Immature natural killer cell (primary cell): ENCODE results near the gene TUBGCP4. TPM values are rescaled to one million over a fixed set of nuclear protein-coding genes. Genes with fewer than 3 reads are reported as not detected.

ENCODE experiments used
- DNase-seq, 3 donors: peaks; one replicate each; pipeline ENCODE4 v3.0.0; 2022; ENCODE audit warnings: mixed read lengths in 1 of 3
- H3K27ac Mint-ChIP-seq, 6 donors: one replicate each; pipeline ENCODE4 v1.8.0; 2020; ENCODE audit warnings: mixed read lengths in 6 of 6, mild to moderate bottlenecking in 5 of 6, inconsistent platforms in 4 of 6, moderate library complexity in 3 of 6
- H3K27me3 Mint-ChIP-seq, 3 donors: one replicate each; pipeline ENCODE4 v1.8.0; 2020 to 2021; ENCODE audit warnings: low read depth in 3 of 3, mild to moderate bottlenecking in 3 of 3, mixed read lengths in 3 of 3, moderate library complexity in 3 of 3, inconsistent platforms in 1 of 3
- H3K36me3 Mint-ChIP-seq, 3 donors: one replicate each; pipeline ENCODE4 v1.8.0; 2020; ENCODE audit warnings: mixed read lengths in 3 of 3, inconsistent platforms in 2 of 3, mild to moderate bottlenecking in 2 of 3
- H3K4me1 Mint-ChIP-seq, 2 donors: one replicate each; pipeline ENCODE4 v1.8.0; 2020; ENCODE audit warnings: inconsistent platforms in 2 of 2, mild to moderate bottlenecking in 2 of 2, mixed read lengths in 2 of 2, moderate library complexity in 1 of 2
- H3K4me3 Mint-ChIP-seq, 5 donors: one replicate each; pipeline ENCODE4 v1.8.0; 2020; ENCODE audit warnings: mild to moderate bottlenecking in 5 of 5, mixed read lengths in 5 of 5, inconsistent platforms in 3 of 5, moderate library complexity in 3 of 5
- H3K9me3 Mint-ChIP-seq, 6 donors: one replicate each; pipeline ENCODE4 v1.8.0; 2020; ENCODE audit warnings: mild to moderate bottlenecking in 6 of 6, mixed read lengths in 6 of 6, inconsistent platforms in 4 of 6, moderate library complexity in 3 of 6
- polyA plus RNA-seq, 3 donors: library from polyadenylated mRNA; unstranded; fragments of 300-500 nt; fragmentation: Illumina TruSeq; gene quantifications; one replicate each; pipeline ENCODE4 v1.2.3, GENCODE V29; 2021

Gene TUBGCP4, protein sequence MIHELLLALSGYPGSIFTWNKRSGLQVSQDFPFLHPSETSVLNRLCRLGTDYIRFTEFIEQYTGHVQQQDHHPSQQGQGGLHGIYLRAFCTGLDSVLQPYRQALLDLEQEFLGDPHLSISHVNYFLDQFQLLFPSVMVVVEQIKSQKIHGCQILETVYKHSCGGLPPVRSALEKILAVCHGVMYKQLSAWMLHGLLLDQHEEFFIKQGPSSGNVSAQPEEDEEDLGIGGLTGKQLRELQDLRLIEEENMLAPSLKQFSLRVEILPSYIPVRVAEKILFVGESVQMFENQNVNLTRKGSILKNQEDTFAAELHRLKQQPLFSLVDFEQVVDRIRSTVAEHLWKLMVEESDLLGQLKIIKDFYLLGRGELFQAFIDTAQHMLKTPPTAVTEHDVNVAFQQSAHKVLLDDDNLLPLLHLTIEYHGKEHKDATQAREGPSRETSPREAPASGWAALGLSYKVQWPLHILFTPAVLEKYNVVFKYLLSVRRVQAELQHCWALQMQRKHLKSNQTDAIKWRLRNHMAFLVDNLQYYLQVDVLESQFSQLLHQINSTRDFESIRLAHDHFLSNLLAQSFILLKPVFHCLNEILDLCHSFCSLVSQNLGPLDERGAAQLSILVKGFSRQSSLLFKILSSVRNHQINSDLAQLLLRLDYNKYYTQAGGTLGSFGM
- 10 to 100 TPM; 11.1 to 18.1 (median 11.7) TPM for polyA plus RNA-seq

DNA sequence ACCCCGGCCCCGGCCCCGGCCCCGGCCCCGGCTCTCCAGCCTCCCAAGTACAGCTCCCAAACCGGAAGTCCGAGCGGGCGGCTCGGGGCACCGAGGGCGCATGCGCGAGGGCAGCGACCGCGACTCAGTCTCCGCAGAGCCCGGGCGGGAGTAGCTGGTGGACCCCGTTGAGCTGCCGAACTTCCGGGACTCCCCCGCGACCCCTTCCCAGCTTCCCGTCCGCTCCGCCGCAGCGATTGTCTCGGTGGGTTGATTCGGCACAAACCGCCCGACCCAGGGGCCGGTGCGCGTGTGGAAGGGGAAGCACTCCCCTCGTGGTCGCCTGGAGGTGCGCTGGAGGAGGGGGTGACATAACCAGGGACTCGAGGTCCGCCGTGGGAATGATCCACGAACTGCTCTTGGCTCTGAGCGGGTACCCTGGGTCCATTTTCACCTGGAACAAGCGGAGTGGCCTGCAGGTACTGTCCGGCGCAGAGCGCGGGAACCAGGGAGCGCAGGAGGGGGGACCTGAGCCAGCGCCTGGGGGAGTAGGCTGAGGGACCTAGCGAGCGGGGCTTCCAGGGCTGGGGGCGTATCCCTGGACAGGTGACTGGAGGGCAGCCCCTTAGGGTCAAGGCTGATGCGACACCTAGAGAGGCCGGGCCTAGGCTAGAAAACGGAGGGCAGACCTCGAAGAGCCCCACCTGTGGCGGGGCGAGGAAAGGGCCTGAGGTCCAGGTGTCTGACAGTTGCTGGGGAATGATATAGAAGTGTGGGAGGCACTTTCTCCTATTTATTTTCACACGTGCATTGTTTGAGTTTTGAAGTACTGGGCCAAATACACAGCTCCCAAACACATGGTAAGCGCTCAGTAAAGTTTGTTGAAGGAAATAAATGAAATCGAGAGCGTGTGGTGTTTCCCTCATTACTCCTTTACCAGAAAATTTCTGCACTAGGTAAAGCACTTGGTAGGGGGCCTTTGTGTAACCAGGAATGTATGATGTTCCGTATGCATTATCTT is at the start of gene TUBGCP4, which contains the start of gene ZSCAN29:
TSS of gene TUBGCP4 (plus strand) at position 127 of the 1,000 bp plus-strand sequence. CDS start at position 381, 254 bp downstream.
TSS of gene ZSCAN29 (minus strand) at position 69 of the 1,000 bp plus-strand sequence. CDS start 1,130 bp downstream, outside the sequence.
- Mint-ChIP-seq H3K4me1 (peaks cover 47 to 64% of the 10 kb centered on the region in 2 donors), H3K9me3 (peaks cover 8 to 18% (median 12%) of the 10 kb centered on the region in 6 donors), H3K27ac (peak within 1 kb of the TSS; percentile 75 to 92 (median 86)), H3K36me3 (peaks cover 32 to 33% (median 32%) of the 10 kb centered on the region in 3 donors), H3K4me3 (peak within 1 kb of the TSS; percentile 92 to 94 (median 92)), H3K27me3 (peaks cover 0 to 11% (median 7%) of the 10 kb centered on the region in 3 donors)
- DNase-seq, result peak; percentile 81 to 86 (median 84)

DNA sequence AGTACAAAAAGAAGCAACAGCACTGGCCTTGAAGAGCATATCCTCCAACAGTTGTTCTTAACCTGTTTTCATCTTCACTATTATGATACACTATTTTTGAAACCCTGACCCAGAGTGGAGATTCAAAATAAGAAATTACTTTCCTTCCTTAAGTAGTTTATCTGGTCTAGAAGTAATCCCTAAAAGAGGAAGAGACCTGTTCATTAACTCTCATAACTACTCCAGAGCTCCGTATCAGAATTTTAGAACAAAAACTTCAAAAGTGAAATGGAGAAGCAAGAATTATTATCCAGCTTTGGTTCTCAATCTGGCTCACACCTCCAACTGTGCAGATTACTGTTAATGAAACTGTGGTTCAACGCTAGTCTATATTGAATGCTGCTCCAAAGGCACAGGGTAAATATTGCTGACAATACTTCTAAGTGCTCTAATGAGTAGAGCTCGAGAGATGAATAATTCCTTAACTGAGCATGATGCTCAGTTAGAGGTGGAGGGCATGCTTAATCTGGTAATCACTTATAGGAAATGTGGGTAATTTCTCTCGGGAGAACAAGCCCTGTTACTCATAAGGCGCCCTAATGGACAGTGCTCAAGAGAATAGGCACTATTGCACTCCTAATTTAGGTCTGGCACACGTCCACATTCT is 45.7 kb upstream of the TUBGCP4 start:
- peaks cover 16 to 26% of the 10 kb centered on the region in 2 donors for H3K4me1 Mint-ChIP-seq
- DNase-seq, result no peak
- H3K27ac Mint-ChIP-seq, result no peak overlapping the region
- H3K4me3 Mint-ChIP-seq, result no peak overlapping the region
- H3K36me3 Mint-ChIP-seq, result peaks cover 0 to 4% (median 0%) of the 10 kb centered on the region in 3 donors
- H3K27me3 Mint-ChIP-seq, result peaks cover 3 to 9% (median 4%) of the 10 kb centered on the region in 3 donors
- no peaks in the 10 kb centered on the region for H3K9me3 Mint-ChIP-seq

DNA sequence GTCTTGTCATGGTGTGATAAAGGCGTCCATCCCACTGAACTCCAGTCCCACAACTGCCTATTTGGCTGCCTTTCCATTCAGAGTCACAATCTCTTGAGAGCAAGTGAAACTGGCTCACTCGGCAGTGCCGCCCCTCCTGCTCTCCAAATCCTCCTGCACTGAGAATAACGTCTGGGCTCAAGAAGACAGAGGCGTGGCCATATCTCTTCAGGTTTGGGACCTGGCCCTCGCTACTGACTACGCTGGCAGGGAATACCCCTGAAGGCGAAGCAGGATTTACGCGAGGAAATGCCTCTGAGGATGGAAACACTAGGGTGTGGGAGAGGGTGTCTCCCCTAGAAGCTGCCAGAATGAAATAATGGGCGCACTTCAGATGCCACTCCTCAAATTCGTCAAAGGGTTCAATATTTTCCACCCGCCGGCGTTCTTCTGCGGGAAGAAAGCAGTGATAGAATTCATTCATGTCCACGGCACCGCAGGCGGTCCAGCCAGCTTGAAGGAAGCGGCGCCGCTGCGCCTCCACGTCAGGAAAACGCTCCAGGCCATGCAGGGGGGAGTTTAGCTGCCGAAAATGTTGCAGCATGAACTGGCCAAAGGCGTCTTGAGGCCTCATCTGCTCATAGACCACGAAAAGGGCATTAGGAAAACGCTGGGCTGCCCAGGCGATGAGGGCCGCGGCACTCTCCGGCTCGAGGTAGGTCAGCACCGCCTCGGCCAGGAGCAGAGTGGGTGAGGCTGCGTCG is 41.5 kb upstream of the TUBGCP4 start:
- H3K36me3 Mint-ChIP-seq, result peaks cover 0 to 5% (median 3%) of the 10 kb centered on the region in 3 donors
- DNase-seq, result no peak
- H3K27ac Mint-ChIP-seq, result peak overlapping the region; percentile 96 to 99 (median 98)
- peaks cover 8 to 15% (median 10%) of the 10 kb centered on the region in 3 donors for H3K27me3 Mint-ChIP-seq
- no peaks in the 10 kb centered on the region for H3K9me3 Mint-ChIP-seq
- peaks cover 31 to 40% of the 10 kb centered on the region in 2 donors for H3K4me1 Mint-ChIP-seq
- peak overlapping the region; percentile 95 to 98 (median 96) for H3K4me3 Mint-ChIP-seq

DNA sequence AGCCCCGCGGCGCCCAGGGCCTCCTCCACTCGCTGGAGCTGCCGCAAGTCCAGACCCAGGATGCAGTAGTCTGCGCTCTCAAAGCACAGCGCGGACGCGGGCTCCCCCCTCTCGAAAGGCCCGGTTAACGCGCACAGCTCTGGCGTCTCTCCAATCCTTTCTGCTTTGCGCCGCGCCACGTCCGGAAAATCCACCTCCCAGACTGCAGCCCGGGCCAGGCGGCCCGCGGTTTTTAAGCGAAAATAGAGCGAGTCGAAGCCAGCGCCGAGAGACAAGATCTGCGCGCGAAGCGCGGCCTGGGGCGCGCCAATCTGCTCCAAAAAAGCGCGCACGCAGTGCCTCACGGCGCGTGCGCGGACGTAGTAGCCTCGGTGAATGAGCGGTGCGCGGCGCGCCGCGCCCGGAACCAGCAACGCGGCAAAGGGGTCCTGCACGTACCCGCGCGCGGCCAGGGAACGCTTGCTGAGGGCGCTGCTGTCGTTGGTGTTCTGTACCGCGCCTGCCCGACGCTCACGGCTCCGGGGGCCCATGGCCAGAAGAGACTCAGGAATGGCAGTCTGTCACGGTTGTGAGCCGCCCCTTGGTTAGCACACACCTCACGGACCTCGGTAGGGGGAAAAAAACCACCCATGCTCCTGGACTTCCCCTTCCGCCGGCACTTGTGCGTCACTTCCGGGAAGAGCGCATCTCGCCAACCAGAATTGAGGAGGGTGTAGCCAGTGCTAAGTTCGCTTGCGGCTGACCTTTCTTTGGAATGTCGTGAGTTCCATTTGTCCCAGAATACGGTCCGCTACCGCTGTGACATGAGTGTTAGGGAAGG is 40.7 kb upstream of the TUBGCP4 start, which contains the start of gene LCMT2:
TSS of gene LCMT2 (minus strand) at position 614 of the 820 bp plus-strand sequence. CDS start at position 530, 84 bp downstream.
- Mint-ChIP-seq H3K4me1 (peaks cover 31 to 40% of the 10 kb centered on the region in 2 donors), H3K36me3 (peaks cover 0 to 8% (median 3%) of the 10 kb centered on the region in 3 donors), H3K27ac (peak within 1 kb of the TSS; percentile 96 to 99 (median 98)), H3K27me3 (peaks cover 8 to 11% (median 10%) of the 10 kb centered on the region in 3 donors), H3K4me3 (peak within 1 kb of the TSS; percentile 95 to 98 (median 96)), H3K9me3 (no peaks in the 10 kb centered on the region)
- DNase-seq, result peak; percentile 92 to 93 (median 93)

DNA sequence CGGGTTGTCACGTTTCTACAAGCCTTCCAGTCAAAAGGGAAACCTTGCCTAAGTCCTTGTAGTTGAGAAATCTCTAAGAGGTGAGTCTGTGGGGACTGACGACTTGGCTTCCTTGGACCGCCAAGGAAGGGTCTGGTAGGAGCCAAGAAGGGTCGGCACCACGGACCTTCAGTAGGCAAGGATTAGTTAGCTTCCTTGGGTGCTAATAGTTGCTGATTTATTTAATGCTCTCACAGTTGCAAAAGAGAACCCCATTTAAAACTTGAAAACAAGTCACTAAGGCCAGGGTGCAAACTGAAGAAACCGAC is 40.2 kb upstream of the TUBGCP4 start:
- Mint-ChIP-seq H3K27me3 (peaks cover 7 to 11% (median 10%) of the 10 kb centered on the region in 3 donors), H3K9me3 (no peaks in the 10 kb centered on the region), H3K27ac (peak overlapping the region; percentile 96 to 99 (median 98)), H3K36me3 (peaks cover 3 to 11% (median 4%) of the 10 kb centered on the region in 3 donors), H3K4me3 (peak overlapping the region; percentile 95 to 98 (median 96)), H3K4me1 (peaks cover 31 to 40% of the 10 kb centered on the region in 2 donors)
- DNase-seq, result no peak

DNA sequence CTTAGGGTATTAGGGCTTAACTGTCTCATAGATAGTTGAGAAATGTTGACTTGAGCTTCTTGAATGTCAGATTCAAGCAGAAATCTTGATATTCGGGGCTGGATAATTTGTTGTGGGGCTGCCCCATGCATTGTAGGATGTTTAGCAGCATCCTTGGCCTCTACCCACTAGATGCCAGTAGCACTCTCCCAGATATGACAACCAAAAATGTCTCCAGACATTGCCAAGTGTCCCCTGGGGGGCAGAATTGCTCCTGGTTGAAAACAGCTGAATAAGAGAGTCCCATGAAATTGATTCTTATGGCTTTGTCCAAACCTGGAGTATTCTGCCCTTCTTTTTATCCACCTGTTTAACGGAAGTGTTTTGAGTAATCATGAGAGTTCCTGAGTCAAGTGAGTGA is 24.6 kb upstream of the TUBGCP4 start:
- no peak for DNase-seq
- Mint-ChIP-seq H3K9me3 (no peaks in the 10 kb centered on the region), H3K4me3 (no peak overlapping the region), H3K4me1 (no peaks in the 10 kb centered on the region), H3K27me3 (no peaks in the 10 kb centered on the region), H3K36me3 (peaks cover 12 to 41% (median 26%) of the 10 kb centered on the region in 3 donors), H3K27ac (no peak overlapping the region)

DNA sequence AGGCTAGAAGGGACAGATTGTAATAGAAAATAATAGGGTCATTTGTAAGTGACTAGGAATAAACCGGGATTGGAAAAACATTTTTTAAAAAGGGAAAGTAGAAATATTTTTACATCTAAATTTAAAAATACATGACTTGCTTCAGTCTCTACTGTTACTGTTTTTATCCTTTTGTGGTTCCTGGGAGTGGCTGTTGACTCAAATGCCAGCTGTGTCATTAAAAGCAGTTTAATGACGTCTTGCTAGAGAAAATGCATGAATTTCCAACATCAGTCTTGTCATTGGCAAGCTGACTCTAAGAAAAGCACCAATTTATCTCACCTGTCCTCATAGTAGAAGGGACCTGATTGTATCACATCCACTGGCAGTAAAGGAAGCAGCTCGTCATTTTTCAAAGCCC is 23.8 kb upstream of the TUBGCP4 start:
- H3K4me3 Mint-ChIP-seq, result no peak overlapping the region
- H3K36me3 Mint-ChIP-seq, result peaks cover 12 to 45% (median 33%) of the 10 kb centered on the region in 3 donors
- no peaks in the 10 kb centered on the region for H3K9me3 Mint-ChIP-seq
- DNase-seq, result no peak
- no peaks in the 10 kb centered on the region for H3K4me1 Mint-ChIP-seq
- no peaks in the 10 kb centered on the region for H3K27me3 Mint-ChIP-seq
- H3K27ac Mint-ChIP-seq, result no peak overlapping the region

DNA sequence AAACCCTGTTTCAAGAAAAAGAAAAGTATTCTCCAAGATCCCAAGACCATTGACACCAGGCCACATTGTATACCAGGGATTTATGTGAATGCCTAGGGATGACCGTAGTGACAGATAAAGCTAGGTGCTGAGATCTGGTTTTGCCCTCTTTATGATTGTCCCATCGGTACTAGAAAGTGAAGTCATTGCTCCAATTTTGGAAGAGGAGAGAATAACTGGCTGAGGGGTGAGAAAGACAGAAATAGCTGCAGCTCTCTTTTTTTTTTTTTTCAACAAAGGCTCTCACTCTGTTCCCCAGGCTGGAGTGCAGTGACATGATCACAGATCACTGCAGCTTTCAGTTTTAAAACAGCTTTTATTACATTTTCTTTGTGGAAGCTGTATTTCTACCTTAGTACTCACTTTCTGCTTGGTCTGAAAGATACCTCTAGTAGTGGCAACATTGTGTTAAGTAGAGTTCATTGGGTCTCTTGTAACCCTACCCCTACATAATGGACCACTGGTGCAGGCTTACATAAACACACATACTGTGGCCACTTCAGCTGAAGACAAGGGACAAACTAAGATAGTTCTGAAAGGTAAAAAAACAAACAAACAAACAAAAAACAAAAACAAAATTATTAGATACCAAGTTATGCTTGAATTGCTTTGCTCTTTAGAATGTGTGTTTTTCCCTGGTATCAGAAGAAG is 18.1 kb upstream of the TUBGCP4 start:
- DNase-seq, result no peak
- Mint-ChIP-seq H3K27me3 (no peaks in the 10 kb centered on the region), H3K4me1 (no peaks in the 10 kb centered on the region), H3K9me3 (peaks cover 0 to 5% (median 1%) of the 10 kb centered on the region in 6 donors), H3K36me3 (peaks cover 10 to 58% (median 39%) of the 10 kb centered on the region in 3 donors), H3K4me3 (no peak overlapping the region), H3K27ac (no peak overlapping the region)

DNA sequence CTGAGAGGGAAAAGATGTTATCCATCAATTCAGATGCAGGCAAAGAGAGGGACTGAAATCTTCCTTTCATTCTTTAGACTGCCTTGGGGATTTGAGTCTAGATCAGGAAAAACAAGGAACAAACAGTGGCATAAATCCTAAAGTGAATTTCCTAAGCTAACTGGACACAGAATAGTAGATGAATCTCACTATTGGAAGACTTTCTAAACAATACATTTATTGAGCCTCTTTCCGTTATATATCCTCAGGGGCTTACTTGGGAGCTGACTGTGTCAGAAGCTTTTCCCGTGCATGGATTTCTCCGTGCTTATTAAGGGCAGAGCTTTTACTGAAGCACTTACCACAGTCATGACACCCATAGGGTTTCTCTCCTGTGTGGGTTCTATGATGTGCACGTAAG is 10.1 kb upstream of the TUBGCP4 start:
- H3K4me1 Mint-ChIP-seq, result peaks cover 1 to 18% of the 10 kb centered on the region in 2 donors
- H3K27ac Mint-ChIP-seq, result no peak overlapping the region
- H3K36me3 Mint-ChIP-seq, result peaks cover 69 to 80% (median 73%) of the 10 kb centered on the region in 3 donors
- no peak for DNase-seq
- no peaks in the 10 kb centered on the region for H3K27me3 Mint-ChIP-seq
- peaks cover 31 to 68% (median 57%) of the 10 kb centered on the region in 6 donors for H3K9me3 Mint-ChIP-seq
- no peak overlapping the region for H3K4me3 Mint-ChIP-seq

DNA sequence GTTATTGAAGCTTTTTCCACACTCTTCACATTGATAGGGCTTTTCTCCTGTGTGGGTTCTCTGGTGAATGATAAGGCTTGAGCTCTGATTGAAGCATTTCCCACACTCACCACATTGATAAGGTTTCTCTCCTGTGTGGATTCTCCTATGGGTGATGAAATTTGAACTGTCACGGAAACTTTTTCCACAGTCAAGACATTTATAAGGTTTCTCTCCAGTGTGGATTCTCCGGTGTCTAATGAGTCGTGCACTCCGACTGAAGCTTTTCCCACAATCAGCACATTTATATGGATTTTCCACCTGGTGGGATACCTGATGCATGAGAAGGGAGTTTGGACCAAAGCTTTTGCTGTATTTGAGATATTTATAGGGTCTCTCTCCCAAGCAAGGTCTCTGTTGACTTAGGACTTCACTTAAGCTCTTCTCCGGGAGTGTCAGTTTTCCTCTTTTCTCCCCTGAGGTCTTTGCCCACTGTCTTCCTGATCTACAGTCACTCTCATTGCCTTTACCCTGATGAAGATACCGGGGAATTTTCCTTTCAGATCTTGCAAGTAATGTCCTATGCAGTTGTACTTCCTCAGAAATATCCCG is 9.5 kb upstream of the TUBGCP4 start:
- Mint-ChIP-seq H3K4me3 (no peak overlapping the region), H3K36me3 (peaks cover 70 to 80% (median 73%) of the 10 kb centered on the region in 3 donors), H3K9me3 (peaks cover 31 to 74% (median 59%) of the 10 kb centered on the region in 6 donors), H3K4me1 (peaks cover 1 to 22% of the 10 kb centered on the region in 2 donors), H3K27ac (no peak overlapping the region), H3K27me3 (no peaks in the 10 kb centered on the region)
- no peak for DNase-seq
